Ishikawa (cell line): ENCODE data around the gene CDCP2.

ENCODE experiments used
- EP300 ChIP-seq: IDR thresholded peaks from 2 replicates; pipeline ENCODE4 v1.6.1; 2012; ENCODE audit warnings: borderline replicate concordance
- REST ChIP-seq: IDR thresholded peaks from 2 replicates; pipeline ENCODE4 v1.6.1; 2012; ENCODE audit warnings: low read depth, mild to moderate bottlenecking
- TAF1 ChIP-seq: IDR thresholded peaks from 2 replicates; pipeline ENCODE4 v1.6.1; 2012; ENCODE audit warnings: low read depth, mild to moderate bottlenecking

GRCh38 chr1:54131419-54131818 is 21.4 kb downstream of the CDCP2 start:
- TF ChIP-seq REST (no peak), EP300 (no peak), TAF1 (no peak)
